HG02870 (cell line): ENCODE results near the gene ARHGEF9.
A peak's percentile ranks its signal among the peaks of the same experiment; 100 is the strongest.

Experiments used
- ATAC-seq: cut with Tn5 transposase; IDR thresholded peaks from one replicate; pipeline ENCODE4 v1.9.1; 2021; ENCODE audit warnings: mild to moderate bottlenecking, moderate library complexity; ENCODE audit not compliant: unreplicated experiment

The ARHGEF9 gene

GRCh38 chrX:63747331-63747730 is 37.7 kb downstream of the ARHGEF9 start:
- no peak for ATAC-seq

GRCh38 chrX:63746715-63747114 is 38.3 kb downstream of the ARHGEF9 start:
- no peak for ATAC-seq

GRCh38 chrX:63746278-63746677 is 38.7 kb downstream of the ARHGEF9 start:
- ATAC-seq = peak; percentile 69

- no peak for ATAC-seq
These were observed 40.1 kb downstream of the ARHGEF9 start for GRCh38 chrX:63744850-63745394.

GRCh38 chrX:63743596-63743995 is 41.4 kb downstream of the ARHGEF9 start:
- no peak for ATAC-seq

GRCh38 chrX:63740382-63740781 is 44.6 kb downstream of the ARHGEF9 start:
- ATAC-seq = peak; percentile 55

- ATAC-seq = peak; percentile 5
These were observed 45.1 kb downstream of the ARHGEF9 start for GRCh38 chrX:63739885-63740284.

- peak; percentile 52 for ATAC-seq
These were observed 46.3 kb downstream of the ARHGEF9 start for GRCh38 chrX:63738696-63739095.

- no peak for ATAC-seq
These were observed 47.7 kb downstream of the ARHGEF9 start for GRCh38 chrX:63737131-63737921.

GRCh38 chrX:63735882-63736281 is 49.1 kb downstream of the ARHGEF9 start:
- ATAC-seq = no peak

GRCh38 chrX:63720293-63720692 is 64.7 kb downstream of the ARHGEF9 start:
- ATAC-seq = no peak

- ATAC-seq = no peak
These were observed 65.4 kb downstream of the ARHGEF9 start for GRCh38 chrX:63719633-63720032.

GRCh38 chrX:63718010-63718694 is 66.9 kb downstream of the ARHGEF9 start:
- peak; percentile 83 for ATAC-seq

GRCh38 chrX:63713526-63713925 is 71.5 kb downstream of the ARHGEF9 start:
- no peak for ATAC-seq

- ATAC-seq = no peak
These were observed 76.2 kb downstream of the ARHGEF9 start for GRCh38 chrX:63708801-63709200.

- ATAC-seq = no peak
These were observed 82.5 kb downstream of the ARHGEF9 start for GRCh38 chrX:63702556-63702955.

GRCh38 chrX:63686878-63687714 is 97.9 kb downstream of the ARHGEF9 start:
- peak; percentile 75 for ATAC-seq

GRCh38 chrX:63680423-63680822 is 104.6 kb downstream of the ARHGEF9 start:
- ATAC-seq = no peak

- ATAC-seq = no peak
These were observed 105.6 kb downstream of the ARHGEF9 start for GRCh38 chrX:63679432-63679831.

GRCh38 chrX:63675716-63676115 is 109.3 kb downstream of the ARHGEF9 start:
- no peak for ATAC-seq

- ATAC-seq = no peak
These were observed 111.1 kb downstream of the ARHGEF9 start for GRCh38 chrX:63673896-63674295.
